SU-DHL-6 (cell line): ENCODE measurements around the gene APC2.
"Not testable (repeated sequence)": the region's sequence is repeated elsewhere in the genome, so short reads cannot be mapped to it uniquely, and the experiment has no call there.

Experiments
- H2AFZ ChIP-seq: fragments of 200-600 bp; sonication (generic); 2 replicates; pipeline ENCODE4 v1.6.1; 2014; ENCODE audit warnings: low read depth, mild to moderate bottlenecking, moderate library complexity, mixed read lengths, antibody characterized with exemption, low read length; ENCODE audit not compliant: severe bottlenecking
- H3F3A ChIP-seq: fragments of 200-600 bp; shearing (Covaris generic); 2 replicates; pipeline ENCODE4 v1.6.0; 2016; ENCODE audit warnings: antibody characterized with exemption, mild to moderate bottlenecking; ENCODE audit not compliant: insufficient read depth
- H3K27ac ChIP-seq: fragments of 200-600 bp; sonication (generic); 2 replicates; pipeline ENCODE4 v1.5.1; 2016; ENCODE audit warnings: low read depth, mild to moderate bottlenecking, low read length, moderate library complexity, mixed read lengths
- H3K27me3 ChIP-seq: fragments of 200-600 bp; sonication (generic), shearing (Covaris generic); 2 replicates; pipeline ENCODE4 v1.6.0; 2014; ENCODE audit warnings: mild to moderate bottlenecking, low read length
- H3K36me3 ChIP-seq: fragments of 200-600 bp; sonication (generic); 2 replicates; pipeline ENCODE4 v1.6.1; 2014; ENCODE audit warnings: mild to moderate bottlenecking, low read length, mixed read lengths
- H3K4me2 ChIP-seq: fragments of 300-600, 200-600 bp; shearing (Covaris generic), sonication (generic); 2 replicates; pipeline ENCODE4 v1.6.0; 2014; ENCODE audit warnings: low read length, low read depth, mild to moderate bottlenecking; ENCODE audit not compliant: poor library complexity, severe bottlenecking
- H3K4me3 ChIP-seq: fragments of 200-600 bp; sonication (generic); 2 replicates; pipeline ENCODE4 v1.5.1; 2014; ENCODE audit warnings: antibody characterized with exemption, low read length, mild to moderate bottlenecking, mixed read lengths; ENCODE audit not compliant: insufficient read depth, poor library complexity, severe bottlenecking
- H3K79me2 ChIP-seq: fragments of 200-600 bp; sonication (generic); 2 replicates; pipeline ENCODE4 v1.6.1; 2014; ENCODE audit warnings: mild to moderate bottlenecking, low read length, moderate library complexity; ENCODE audit not compliant: insufficient read depth
- H3K9ac ChIP-seq: fragments of 200-600 bp; sonication (generic); 2 replicates; pipeline ENCODE4 v1.7.0; 2014; ENCODE audit warnings: mild to moderate bottlenecking, low read length
- H3K9me2 ChIP-seq: fragments of 200-600 bp; sonication (generic); replicated peaks from 2 replicates; pipeline ENCODE4 v1.6.1; 2014; ENCODE audit warnings: low read length; ENCODE audit not compliant: insufficient read depth
- H3K9me3 ChIP-seq: fragments of 200-600 bp; sonication (generic); 2 replicates; pipeline ENCODE4 v1.6.1; 2014; ENCODE audit warnings: low read length, mixed read lengths; ENCODE audit not compliant: insufficient read depth
- H4K20me1 ChIP-seq: fragments of 200-600 bp; sonication (generic); 2 replicates; pipeline ENCODE4 v1.6.1; 2014; ENCODE audit warnings: low read depth, mild to moderate bottlenecking, antibody characterized with exemption, low read length, moderate library complexity, mixed read lengths
- EZH2phosphoT487 ChIP-seq: fragments of 200-600 bp; sonication (generic), shearing (Covaris generic); conservative IDR thresholded peaks from 2 replicates; pipeline ENCODE4 v1.6.1; 2018; ENCODE audit warnings: mild to moderate bottlenecking, antibody characterized with exemption, low read length, moderate library complexity, mixed read lengths
- TF ChIP-seq, protein P1 (sequence below): fragments of 200-600 bp; sonication (generic); IDR thresholded peaks from one replicate; pipeline ENCODE4 v1.5.1; 2017; ENCODE audit warnings: antibody characterized with exemption, mild to moderate bottlenecking, low read length, moderate library complexity; ENCODE audit not compliant: insufficient read depth, poor library complexity, severe bottlenecking

APC2 gene

DNA sequence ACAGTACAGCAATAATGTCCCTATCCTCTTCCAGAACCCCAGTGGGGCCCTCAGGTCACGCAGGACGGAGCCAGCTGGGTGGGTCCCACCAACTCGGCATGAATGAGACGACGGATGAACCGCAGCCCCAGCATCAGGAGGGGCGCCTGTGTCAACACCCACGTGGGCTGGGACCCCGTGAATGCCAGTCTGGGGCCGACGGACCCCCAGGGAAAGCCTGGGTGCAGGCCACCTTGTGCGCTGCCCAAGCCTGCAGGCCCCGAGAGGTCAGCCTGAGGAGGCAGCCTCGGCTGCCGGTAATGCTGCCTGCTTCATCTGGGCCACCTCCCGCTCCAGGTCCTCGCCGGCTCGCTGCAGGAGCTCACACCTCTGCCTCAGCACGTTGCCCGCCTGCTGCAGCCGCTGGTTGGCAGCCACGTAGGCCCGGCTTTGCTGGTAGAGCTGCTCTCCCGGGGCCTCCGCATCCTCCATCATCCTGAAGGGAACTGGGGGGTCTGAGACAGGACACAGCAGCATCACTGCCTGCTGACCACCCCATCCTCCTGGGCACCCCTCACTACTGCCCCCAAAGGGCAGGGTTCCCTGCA, 24.9 kb downstream of the APC2 start:
- Histone ChIP-seq H3K9me2 (no peaks in the 10 kb centered on the region), H4K20me1 (peaks cover 3% of the 10 kb centered on the region; the same call in 1 of the 2 replicates), H3K27me3 (no peaks in the 10 kb centered on the region), H3F3A (no peaks in the 10 kb centered on the region), H3K4me2 (no peak overlapping the region), H3K9me3 (no peaks in the 10 kb centered on the region), H3K36me3 (no peaks in the 10 kb centered on the region), H3K79me2 (peaks cover 20% of the 10 kb centered on the region), H3K9ac (no peak overlapping the region), H3K4me3 (no peak overlapping the region), H3K27ac (no peak overlapping the region), H2AFZ (no peak overlapping the region)
- TF ChIP-seq EZH2phosphoT487: no peak
- TF ChIP-seq, protein P1, sequence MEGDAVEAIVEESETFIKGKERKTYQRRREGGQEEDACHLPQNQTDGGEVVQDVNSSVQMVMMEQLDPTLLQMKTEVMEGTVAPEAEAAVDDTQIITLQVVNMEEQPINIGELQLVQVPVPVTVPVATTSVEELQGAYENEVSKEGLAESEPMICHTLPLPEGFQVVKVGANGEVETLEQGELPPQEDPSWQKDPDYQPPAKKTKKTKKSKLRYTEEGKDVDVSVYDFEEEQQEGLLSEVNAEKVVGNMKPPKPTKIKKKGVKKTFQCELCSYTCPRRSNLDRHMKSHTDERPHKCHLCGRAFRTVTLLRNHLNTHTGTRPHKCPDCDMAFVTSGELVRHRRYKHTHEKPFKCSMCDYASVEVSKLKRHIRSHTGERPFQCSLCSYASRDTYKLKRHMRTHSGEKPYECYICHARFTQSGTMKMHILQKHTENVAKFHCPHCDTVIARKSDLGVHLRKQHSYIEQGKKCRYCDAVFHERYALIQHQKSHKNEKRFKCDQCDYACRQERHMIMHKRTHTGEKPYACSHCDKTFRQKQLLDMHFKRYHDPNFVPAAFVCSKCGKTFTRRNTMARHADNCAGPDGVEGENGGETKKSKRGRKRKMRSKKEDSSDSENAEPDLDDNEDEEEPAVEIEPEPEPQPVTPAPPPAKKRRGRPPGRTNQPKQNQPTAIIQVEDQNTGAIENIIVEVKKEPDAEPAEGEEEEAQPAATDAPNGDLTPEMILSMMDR: no peak

- Histone ChIP-seq H3K27ac (no peak overlapping the region), H3K9ac (no peak overlapping the region), H2AFZ (no peak overlapping the region), H3K36me3 (no peaks in the 10 kb centered on the region), H3K9me2 (no peaks in the 10 kb centered on the region), H3K4me2 (no peak overlapping the region), H4K20me1 (peaks cover 3% of the 10 kb centered on the region; the same call in 1 of the 2 replicates), H3K9me3 (no peaks in the 10 kb centered on the region), H3K4me3 (no peak overlapping the region), H3F3A (peaks cover 7% of the 10 kb centered on the region; the same call in 1 of the 2 replicates), H3K27me3 (no peaks in the 10 kb centered on the region), H3K79me2 (peaks cover 20% of the 10 kb centered on the region)
- no peak for TF ChIP-seq EZH2phosphoT487
- TF ChIP-seq, protein P1: no peak
Measured at GRCh38 chr19:1475751-1476437, 26.0 kb downstream of the APC2 start.

GRCh38 chr19:1477056-1477455, 27.1 kb downstream of the APC2 start:
- not testable (repeated sequence) for H3F3A ChIP-seq, H2AFZ ChIP-seq, H3K4me3 ChIP-seq, H3K9me3 ChIP-seq, H3K9me2 ChIP-seq, H3K27ac ChIP-seq, H3K4me2 ChIP-seq, H3K9ac ChIP-seq, H3K36me3 ChIP-seq, H4K20me1 ChIP-seq, H3K27me3 ChIP-seq
- H3K79me2 ChIP-seq: peaks cover 20% of the 10 kb centered on the region
